Cardiac muscle cell (in vitro differentiated cells and primary cell): Measurements from ENCODE around the gene DDX54. TPM values are rescaled to one million over a fixed set of nuclear protein-coding genes. Genes with fewer than 3 reads are reported as not detected.

Experiments used
- DNase-seq, 2 donors: peaks; one replicate each; pipeline versions ENCODE4 v3.0.0 to v3.0.0-alpha.2; 2010 to 2017; ENCODE audit warnings: low read depth in 1 of 2, low spot score in 1 of 2
- H3K27ac ChIP-seq: fragments of 200-600 bp; sonication (generic); 2 replicates; pipeline ENCODE4 v1.5.1; 2016
- H3K27me3 ChIP-seq: fragments of 200-600 bp; sonication (generic); 2 replicates; pipeline ENCODE4 v1.6.0; 2016; ENCODE audit warnings: control low read depth
- H3K36me3 ChIP-seq: fragments of 200-600 bp; sonication (generic); 2 replicates; pipeline ENCODE4 v1.5.1; 2016; ENCODE audit warnings: control low read depth
- H3K4me1 ChIP-seq: fragments of 200-600 bp; sonication (generic); 2 replicates; pipeline ENCODE4 v1.8.1; 2017; ENCODE audit warnings: low read depth, mild to moderate bottlenecking, mixed run types
- H3K4me3 ChIP-seq: fragments of 200-600 bp; sonication (generic); 2 replicates; pipeline ENCODE4 v1.5.1; 2016; ENCODE audit warnings: mild to moderate bottlenecking
- H3K9me3 ChIP-seq: fragments of 200-600 bp; sonication (generic); 2 replicates; pipeline ENCODE4 v1.5.1; 2017; ENCODE audit warnings: low read depth, mild to moderate bottlenecking, control low read depth
- polyA plus RNA-seq: library from polyadenylated mRNA; unstranded; fragments of >200 nt; fragmentation: Nextera tagmentation; extraction: Ambion mirVana; gene quantifications from 2 replicates; pipeline ENCODE4 v1.2.1, GENCODE V29; 2016
- total RNA-seq: library from RNA; depleted of rRNA; stranded (reverse); fragments of >200 nt; gene quantifications from 2 replicates; pipeline ENCODE4 v1.2.3, GENCODE V29; 2016
- TF ChIP-seq, protein P1 (sequence below): IDR thresholded peaks from 2 replicates; pipeline ENCODE4 v1.5.1; 2012; ENCODE audit warnings: low read depth, mild to moderate bottlenecking, low read length

Gene DDX54
- total and polyA plus RNA-seq, 2 experiments from 2014 or later = 49.2 to 148 TPM

DNA sequence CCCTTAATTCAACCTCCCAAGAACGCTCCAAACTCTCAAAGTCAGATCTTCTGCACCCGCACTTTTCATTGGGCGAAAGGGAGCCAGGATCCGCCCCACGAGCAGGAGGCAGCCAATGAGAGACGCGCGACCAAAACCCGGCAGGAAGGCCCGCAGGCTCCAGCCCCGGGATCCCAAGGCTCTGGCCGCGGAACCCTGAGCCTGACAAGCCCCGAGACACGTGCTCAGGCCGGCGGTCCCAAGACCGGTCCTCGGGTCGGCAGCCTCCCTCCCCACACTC, 438 bp downstream of the DDX54 start:
- Histone ChIP-seq H3K27ac (peak overlapping the region; percentile 95), H3K9me3 (no peaks in the 10 kb centered on the region), H3K27me3 (no peaks in the 10 kb centered on the region), H3K36me3 (peaks cover 6% of the 10 kb centered on the region), H3K4me1 (no peaks in the 10 kb centered on the region), H3K4me3 (peak overlapping the region; percentile 74)
- peak; percentile 89 to 92 for DNase-seq
- TF ChIP-seq, protein P1, sequence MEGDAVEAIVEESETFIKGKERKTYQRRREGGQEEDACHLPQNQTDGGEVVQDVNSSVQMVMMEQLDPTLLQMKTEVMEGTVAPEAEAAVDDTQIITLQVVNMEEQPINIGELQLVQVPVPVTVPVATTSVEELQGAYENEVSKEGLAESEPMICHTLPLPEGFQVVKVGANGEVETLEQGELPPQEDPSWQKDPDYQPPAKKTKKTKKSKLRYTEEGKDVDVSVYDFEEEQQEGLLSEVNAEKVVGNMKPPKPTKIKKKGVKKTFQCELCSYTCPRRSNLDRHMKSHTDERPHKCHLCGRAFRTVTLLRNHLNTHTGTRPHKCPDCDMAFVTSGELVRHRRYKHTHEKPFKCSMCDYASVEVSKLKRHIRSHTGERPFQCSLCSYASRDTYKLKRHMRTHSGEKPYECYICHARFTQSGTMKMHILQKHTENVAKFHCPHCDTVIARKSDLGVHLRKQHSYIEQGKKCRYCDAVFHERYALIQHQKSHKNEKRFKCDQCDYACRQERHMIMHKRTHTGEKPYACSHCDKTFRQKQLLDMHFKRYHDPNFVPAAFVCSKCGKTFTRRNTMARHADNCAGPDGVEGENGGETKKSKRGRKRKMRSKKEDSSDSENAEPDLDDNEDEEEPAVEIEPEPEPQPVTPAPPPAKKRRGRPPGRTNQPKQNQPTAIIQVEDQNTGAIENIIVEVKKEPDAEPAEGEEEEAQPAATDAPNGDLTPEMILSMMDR = no peak

DNA sequence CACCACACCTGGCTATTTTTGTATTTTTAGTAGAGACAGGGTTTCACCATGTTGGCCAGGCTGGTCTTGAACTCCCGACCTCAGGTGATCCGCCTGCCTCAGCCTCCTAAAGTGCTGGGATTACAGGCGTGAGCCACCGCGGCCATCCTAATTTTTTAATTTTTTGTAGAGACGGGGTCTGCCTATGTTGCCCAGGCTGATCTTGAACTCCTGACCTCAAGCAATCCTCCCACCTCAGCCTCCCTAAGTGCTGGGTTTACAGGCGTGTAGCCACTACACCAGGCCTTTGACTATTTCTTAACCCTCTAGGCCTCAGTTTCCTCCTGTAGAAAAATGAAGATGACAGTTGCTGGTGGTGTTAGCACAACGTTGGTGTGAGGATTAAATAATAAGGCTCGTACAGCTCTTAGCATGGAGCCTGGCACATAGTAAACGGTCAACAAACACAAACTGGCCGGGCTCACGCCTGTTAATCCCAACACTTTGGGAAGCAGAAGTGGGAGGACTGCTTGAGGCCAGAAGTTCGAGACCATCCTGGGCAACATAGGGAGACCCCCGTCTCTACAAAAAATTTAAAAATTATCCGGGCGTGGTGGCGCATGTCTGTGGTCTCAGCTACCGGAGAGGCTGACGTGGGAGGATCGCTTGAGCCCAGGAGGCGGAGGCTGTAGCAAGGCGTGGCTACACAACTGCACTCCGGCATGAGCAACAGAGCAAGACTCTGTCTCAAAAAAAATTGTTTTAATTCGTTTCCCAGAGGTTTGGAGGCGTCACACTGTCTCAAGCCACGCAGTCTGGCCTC, 979 bp downstream of the DDX54 start:
- peak overlapping the region; percentile 74 for H3K4me3 ChIP-seq
- H3K4me1 ChIP-seq = no peaks in the 10 kb centered on the region
- no peak for DNase-seq
- peaks cover 12% of the 10 kb centered on the region for H3K36me3 ChIP-seq
- H3K9me3 ChIP-seq = no peaks in the 10 kb centered on the region
- no peak overlapping the region for H3K27ac ChIP-seq
- H3K27me3 ChIP-seq = no peaks in the 10 kb centered on the region
- TF ChIP-seq, protein P1 = no peak

DNA sequence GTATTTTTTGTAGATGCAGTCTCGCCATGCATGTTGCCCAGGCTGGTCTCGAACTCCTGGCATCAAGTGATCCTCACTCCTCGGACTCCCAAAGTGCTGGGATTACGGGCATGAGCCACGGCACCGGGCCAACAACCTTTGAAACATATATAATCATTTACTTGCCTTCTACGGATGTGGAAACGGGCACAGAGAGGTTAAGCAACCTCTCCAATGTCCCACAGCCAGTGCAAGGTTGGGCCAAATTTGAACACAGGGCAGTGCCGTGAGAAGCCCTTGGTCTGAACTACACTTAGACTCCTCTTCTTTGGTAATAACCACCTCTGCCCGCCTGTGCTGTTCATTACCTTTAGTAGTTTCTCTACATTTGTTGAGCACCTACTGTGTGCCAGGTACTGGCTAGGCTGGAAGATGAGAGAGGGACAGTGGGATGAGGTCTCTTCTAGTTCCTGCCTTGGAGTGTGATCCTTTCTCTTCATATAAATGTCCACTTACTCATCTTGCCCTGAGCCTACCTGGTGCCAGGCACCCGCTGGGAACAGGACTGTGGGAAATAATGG, 2.2 kb downstream of the DDX54 start:
- Histone ChIP-seq H3K27ac (no peak overlapping the region), H3K36me3 (peaks cover 18% of the 10 kb centered on the region), H3K4me1 (no peaks in the 10 kb centered on the region), H3K27me3 (no peaks in the 10 kb centered on the region), H3K9me3 (no peaks in the 10 kb centered on the region), H3K4me3 (no peak overlapping the region)
- no peak for DNase-seq
- TF ChIP-seq, protein P1 = no peak

DNA sequence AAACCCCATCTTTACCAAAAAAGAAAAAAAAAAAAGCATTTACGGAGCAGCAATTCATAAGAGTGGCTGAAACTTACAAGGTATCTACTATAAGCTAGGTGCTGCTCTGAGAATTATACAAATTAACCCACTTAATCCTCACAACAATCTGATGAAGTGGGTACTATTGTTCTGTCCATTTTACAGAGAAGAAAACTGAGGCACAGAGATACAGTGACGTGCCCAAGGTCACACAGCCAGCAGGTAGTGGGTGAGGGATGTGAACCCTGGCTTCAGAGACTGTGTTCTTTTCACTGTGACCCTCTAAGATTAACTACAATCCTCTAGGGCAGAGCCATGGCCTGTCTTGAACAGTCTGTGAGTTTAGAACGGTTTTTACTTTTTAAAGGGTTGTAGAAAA, 3.3 kb downstream of the DDX54 start:
- H3K36me3 ChIP-seq = peaks cover 29% of the 10 kb centered on the region
- no peaks in the 10 kb centered on the region for H3K27me3 ChIP-seq
- no peak overlapping the region for H3K27ac ChIP-seq
- DNase-seq = no peak
- TF ChIP-seq, protein P1 = no peak
- no peaks in the 10 kb centered on the region for H3K9me3 ChIP-seq
- no peaks in the 10 kb centered on the region for H3K4me1 ChIP-seq
- H3K4me3 ChIP-seq = no peak overlapping the region

DNA sequence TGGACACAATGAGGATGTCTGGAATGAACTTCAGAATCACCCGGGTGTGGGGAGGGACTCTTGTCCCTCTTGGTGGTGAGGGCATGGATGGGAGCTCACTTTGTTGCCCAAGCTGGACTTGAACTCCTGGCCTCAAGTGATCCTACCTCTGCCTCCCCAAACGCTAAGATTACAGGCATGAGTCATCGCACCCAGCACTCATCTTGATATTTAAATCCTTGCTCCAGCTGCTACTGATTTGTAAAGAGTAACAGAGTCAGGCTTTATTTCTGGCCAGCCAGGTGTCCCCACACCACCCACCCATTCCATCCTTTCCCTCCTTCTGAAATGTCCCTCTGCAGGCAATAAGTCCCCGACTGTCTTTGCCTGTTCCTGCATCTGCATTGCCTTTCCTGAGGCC, 4.9 kb downstream of the DDX54 start:
- no peak overlapping the region for H3K4me3 ChIP-seq
- no peaks in the 10 kb centered on the region for H3K4me1 ChIP-seq
- DNase-seq = no peak
- H3K27ac ChIP-seq = no peak overlapping the region
- peaks cover 37% of the 10 kb centered on the region for H3K36me3 ChIP-seq
- H3K27me3 ChIP-seq = no peaks in the 10 kb centered on the region
- H3K9me3 ChIP-seq = no peaks in the 10 kb centered on the region
- TF ChIP-seq, protein P1 = no peak
